PC-3 (cell line): Measurements from ENCODE around the gene TMPRSS15. TPM values are rescaled to one million over a fixed set of nuclear protein-coding genes. Genes with fewer than 3 reads are reported as not detected.

Source experiments
- ATAC-seq: fragments of 200-7000 bp; cut with Tn5 transposase; 2 replicates; pipeline ENCODE4 v1.9.1; 2020; ENCODE audit warnings: mild to moderate bottlenecking, moderate library complexity
- BruUV-seq: library from RNA; stranded (reverse); fragments of 400-500 nt; replicated peaks from 2 replicates; lab custom pipeline; 2021; lab: Mats Ljungman, UMichigan
- CTCF ChIA-PET: fragments of 300-600 bp; sonication (Branson Sonifier 250); formaldehyde crosslinking; loops from one replicate; lab custom pipeline; 2022; ENCODE audit warnings: antibody characterized with exemption; lab: Charles Lee
- POLR2A ChIA-PET: fragments of 300-600 bp; sonication (Branson Sonifier 250); formaldehyde crosslinking; loops from one replicate; lab custom pipeline; 2022; ENCODE audit warnings: antibody characterized with exemption; ENCODE audit not compliant: unreplicated experiment; lab: Charles Lee
- DNase-seq: peaks from one replicate; pipeline ENCODE4 v3.0.0-alpha.2; 2015
- H2AFZ ChIP-seq: fragments of 300-600 bp; sonication (generic); 2 replicates; pipeline ENCODE4 v1.6.0; 2016; ENCODE audit warnings: antibody characterized with exemption, low read length
- H3F3A ChIP-seq: fragments of 300-600 bp; sonication (generic); one replicate; pipeline ENCODE4 v1.6.0; 2017; ENCODE audit warnings: antibody characterized with exemption, low read length, control low read depth, mild to moderate bottlenecking; ENCODE audit not compliant: unreplicated experiment
- H3K27ac ChIP-seq: fragments of 300-600 bp; sonication (generic); 2 replicates; pipeline ENCODE4 v1.5.1; 2016; ENCODE audit warnings: mild to moderate bottlenecking, low read length
- H3K27me3 ChIP-seq: fragments of 300-600 bp; sonication (generic); 2 replicates; pipeline ENCODE4 v1.6.1; 2016; ENCODE audit warnings: low read length, mixed read lengths
- H3K36me3 ChIP-seq: fragments of 300-600 bp; sonication (generic); 2 replicates; pipeline ENCODE4 v1.6.1; 2016; ENCODE audit warnings: low read depth, mixed run types, low read length, mixed read lengths
- H3K4me1 ChIP-seq: fragments of 300-600 bp; sonication (generic); 2 replicates; pipeline ENCODE4 v1.5.1; 2016; ENCODE audit warnings: low read length; ENCODE audit not compliant: insufficient read depth
- H3K4me2 ChIP-seq: fragments of 300-600 bp; sonication (generic); 2 replicates; pipeline ENCODE4 v1.6.0; 2016; ENCODE audit warnings: low read length
- H3K4me3 ChIP-seq: fragments of 300-600 bp; sonication (generic); 2 replicates; pipeline ENCODE4 v1.5.1; 2016; ENCODE audit warnings: mild to moderate bottlenecking, low read length, mixed read lengths
- H3K79me2 ChIP-seq: fragments of 300-600 bp; sonication (generic); 2 replicates; pipeline ENCODE4 v1.6.1; 2017; ENCODE audit warnings: low read length, mixed read lengths
- H3K9ac ChIP-seq: fragments of 300-600 bp; sonication (generic); 2 replicates; pipeline ENCODE4 v1.6.0; 2016; ENCODE audit warnings: mild to moderate bottlenecking, low read length
- H3K9me2 ChIP-seq: fragments of 300-600 bp; sonication (generic); replicated peaks from 2 replicates; pipeline ENCODE4 v1.6.1; 2016; ENCODE audit warnings: mixed run types, low read length, mixed read lengths
- H3K9me3 ChIP-seq: fragments of 300-600 bp; sonication (generic); 2 replicates; pipeline ENCODE4 v1.6.1; 2016; ENCODE audit warnings: low read length, mixed read lengths
- H4K20me1 ChIP-seq: fragments of 300-600 bp; sonication (generic); 2 replicates; pipeline ENCODE4 v1.6.1; 2016; ENCODE audit warnings: low read length, mixed read lengths
- EZH2 ChIP-seq: fragments of 300-600 bp; sonication (generic); IDR thresholded peaks from one replicate; pipeline ENCODE4 v1.6.1; 2017; ENCODE audit warnings: antibody characterized with exemption, mild to moderate bottlenecking, low read length; ENCODE audit not compliant: unreplicated experiment
- EZH2phosphoT487 ChIP-seq: fragments of 300-600 bp; sonication (generic); IDR thresholded peaks from 2 replicates; pipeline ENCODE4 v1.6.1; 2018; ENCODE audit warnings: mild to moderate bottlenecking, antibody characterized with exemption, low read length, borderline replicate concordance
- intact Hi-C: fragments of 100-400 bp; cut with micrococcal nuclease; formaldehyde crosslinking; loops from 2 replicates; pipeline ENCODE4 v1.9.0; 2023
- total RNA-seq: library from RNA; depleted of rRNA; stranded (reverse); fragments of >200 nt; gene quantifications from 2 replicates; pipeline ENCODE4 v1.2.3, GENCODE V29; 2014
- TF ChIP-seq, protein P1 (sequence below): fragments of 300-600 bp; sonication (generic); conservative IDR thresholded peaks from 2 replicates; pipeline ENCODE4 v1.5.1; 2017; ENCODE audit warnings: antibody characterized with exemption, low read depth, mild to moderate bottlenecking, low read length

TMPRSS15 gene
- total RNA-seq, 1 experiment from 2014 or later = not detected

DNA sequence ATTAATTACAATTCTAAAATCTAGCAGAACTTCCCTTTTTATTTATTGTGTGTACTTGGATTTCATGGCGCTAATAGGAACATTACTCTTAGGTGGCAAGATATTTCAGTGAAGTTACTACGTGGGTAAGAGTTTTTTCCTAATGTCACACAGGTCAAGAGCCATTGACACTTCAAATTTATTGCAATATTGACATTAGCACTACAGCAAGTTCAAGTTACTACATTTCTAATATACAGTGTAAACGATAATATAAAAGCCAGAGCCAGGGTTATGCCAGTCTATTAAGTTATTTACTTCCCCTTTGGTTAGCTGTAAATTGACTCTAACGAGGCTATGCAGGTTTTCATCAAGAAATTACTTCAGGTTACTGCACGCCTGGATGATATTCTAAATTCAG lies 129.2 kb downstream of the TMPRSS15 start:
- Histone ChIP-seq H3K4me1 (no peaks in the 10 kb centered on the region), H3K9ac (no peak overlapping the region), H3K27me3 (peaks cover 24% of the 10 kb centered on the region; the same call in 1 of the 2 replicates), H4K20me1 (no peaks in the 10 kb centered on the region), H3K79me2 (no peaks in the 10 kb centered on the region), H3K9me2 (no peaks in the 10 kb centered on the region), H3K27ac (no peak overlapping the region), H3K4me2 (no peak overlapping the region), H3K4me3 (no peak overlapping the region), H3K36me3 (no peaks in the 10 kb centered on the region), H3K9me3 (no peaks in the 10 kb centered on the region), H2AFZ (no peak overlapping the region), H3F3A (no peaks in the 10 kb centered on the region)
- intact Hi-C loops = no loop called here
- ChIA-PET POLR2A (no interaction called here), CTCF (no interaction called here)
- TF ChIP-seq EZH2phosphoT487 = no peak
- TF ChIP-seq EZH2 = no peak
- TF ChIP-seq, protein P1, sequence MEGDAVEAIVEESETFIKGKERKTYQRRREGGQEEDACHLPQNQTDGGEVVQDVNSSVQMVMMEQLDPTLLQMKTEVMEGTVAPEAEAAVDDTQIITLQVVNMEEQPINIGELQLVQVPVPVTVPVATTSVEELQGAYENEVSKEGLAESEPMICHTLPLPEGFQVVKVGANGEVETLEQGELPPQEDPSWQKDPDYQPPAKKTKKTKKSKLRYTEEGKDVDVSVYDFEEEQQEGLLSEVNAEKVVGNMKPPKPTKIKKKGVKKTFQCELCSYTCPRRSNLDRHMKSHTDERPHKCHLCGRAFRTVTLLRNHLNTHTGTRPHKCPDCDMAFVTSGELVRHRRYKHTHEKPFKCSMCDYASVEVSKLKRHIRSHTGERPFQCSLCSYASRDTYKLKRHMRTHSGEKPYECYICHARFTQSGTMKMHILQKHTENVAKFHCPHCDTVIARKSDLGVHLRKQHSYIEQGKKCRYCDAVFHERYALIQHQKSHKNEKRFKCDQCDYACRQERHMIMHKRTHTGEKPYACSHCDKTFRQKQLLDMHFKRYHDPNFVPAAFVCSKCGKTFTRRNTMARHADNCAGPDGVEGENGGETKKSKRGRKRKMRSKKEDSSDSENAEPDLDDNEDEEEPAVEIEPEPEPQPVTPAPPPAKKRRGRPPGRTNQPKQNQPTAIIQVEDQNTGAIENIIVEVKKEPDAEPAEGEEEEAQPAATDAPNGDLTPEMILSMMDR = no peak
- no TSS peak for BruUV-seq
- DNase-seq (no peak), ATAC-seq (no peak)

DNA sequence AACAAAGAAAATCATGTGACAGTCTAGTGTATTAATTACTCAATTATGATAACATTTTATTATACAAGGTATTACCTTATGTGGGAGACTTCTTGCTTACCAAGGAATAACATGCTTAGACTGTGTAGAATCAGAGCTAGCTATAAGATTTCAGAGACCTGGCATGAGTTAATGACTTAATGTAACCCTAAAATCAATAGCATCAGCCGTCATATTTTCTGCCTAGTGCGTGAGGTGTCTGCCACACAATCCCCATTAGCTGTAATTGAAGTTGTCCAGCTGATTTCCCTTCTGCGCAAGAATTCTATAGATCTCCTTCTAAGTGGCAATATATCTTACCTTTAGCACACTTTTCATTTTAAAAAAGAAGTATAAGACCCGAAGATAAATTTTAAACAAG lies 130.2 kb downstream of the TMPRSS15 start:
- H3K4me2 ChIP-seq = no peak overlapping the region

GRCh38 chr21:18269856-18270255 lies 133.7 kb downstream of the TMPRSS15 start:
- TF ChIP-seq, protein P1 = no peak
- TF ChIP-seq EZH2phosphoT487 (no peak), EZH2 (no peak)
- H3K4me1 ChIP-seq = no peaks in the 10 kb centered on the region
- no peaks in the 10 kb centered on the region for H3K36me3 ChIP-seq
- no peaks in the 10 kb centered on the region for H3K9me2 ChIP-seq
- no peak overlapping the region for H3K4me2 ChIP-seq
- H3F3A ChIP-seq = no peaks in the 10 kb centered on the region
- H3K9ac ChIP-seq = no peak overlapping the region
- intact Hi-C loops = no loop called here
- H3K27me3 ChIP-seq = 0 out of 2 replicates have a peak, but pooled peaks cover 5% of the 10 kb centered on the region
- H3K79me2 ChIP-seq = no peaks in the 10 kb centered on the region
- CTCF ChIA-PET = no interaction called here
- POLR2A ChIA-PET = no interaction called here
- no peak overlapping the region for H3K27ac ChIP-seq
- no peaks in the 10 kb centered on the region for H4K20me1 ChIP-seq
- H2AFZ ChIP-seq = no peak overlapping the region
- DNase-seq (no peak), ATAC-seq (no peak)
- no peak overlapping the region for H3K4me3 ChIP-seq
- no peaks in the 10 kb centered on the region for H3K9me3 ChIP-seq
- no TSS peak for BruUV-seq

More for the DNA sequence above, 130.2 kb downstream of the TMPRSS15 start:
- intact Hi-C loops = no loop called here
- Histone ChIP-seq H3K9me2 (no peaks in the 10 kb centered on the region), H3K79me2 (no peaks in the 10 kb centered on the region), H3K4me3 (no peak overlapping the region), H3K9ac (no peak overlapping the region), H2AFZ (no peak overlapping the region), H3K4me1 (no peaks in the 10 kb centered on the region), H4K20me1 (no peaks in the 10 kb centered on the region), H3K9me3 (no peaks in the 10 kb centered on the region), H3F3A (no peaks in the 10 kb centered on the region), H3K27ac (no peak overlapping the region), H3K36me3 (no peaks in the 10 kb centered on the region), H3K27me3 (peaks cover 19% of the 10 kb centered on the region; the same call in 1 of the 2 replicates)
- no TSS peak for BruUV-seq
- ChIA-PET POLR2A (no interaction called here), CTCF (no interaction called here)
- ATAC-seq (no peak), DNase-seq (no peak)
- TF ChIP-seq EZH2phosphoT487 = no peak
- TF ChIP-seq, protein P1 = no peak
- TF ChIP-seq EZH2 = no peak
